ENCODE results near the gene SLC25A44. TPM values are rescaled to one million over a fixed set of nuclear protein-coding genes. Genes with fewer than 3 reads are reported as not detected.

Gene SLC25A44
- total RNA-seq, 1 experiment from 2014 or later = 11.8 TPM

GRCh38 chr1:156247460-156248322 is 53.8 kb downstream of the SLC25A44 start, which contains the start of gene PAQR6:
Gene PAQR6, minus strand, starts transcription at chr1:156248056. Its CDS starts 1,325 bp downstream, at chr1:156246731.
- in situ Hi-C loops (cut with HindIII; ENCODE audit: low pct_unique_long_range_greater_than_20kb, low sequenced_read_pairs) = no loop called here
- no peak for DNase-seq (ENCODE audit: low read depth)

GRCh38 chr1:156248323-156248683 is 54.4 kb downstream of the SLC25A44 start:
- no peak for DNase-seq (ENCODE audit: low read depth)
- in situ Hi-C loops (cut with HindIII; ENCODE audit: low pct_unique_long_range_greater_than_20kb, low sequenced_read_pairs) = no loop called here

- in situ Hi-C loops (cut with HindIII; ENCODE audit: low pct_unique_long_range_greater_than_20kb, low sequenced_read_pairs) = no loop called here
- DNase-seq (ENCODE audit: low read depth) = no peak
Measured at GRCh38 chr1:156249593-156249992, 55.7 kb downstream of the SLC25A44 start.

GRCh38 chr1:156251527-156251926 is 57.6 kb downstream of the SLC25A44 start:
- no peak for DNase-seq (ENCODE audit: low read depth)
- in situ Hi-C loops (cut with HindIII; ENCODE audit: low pct_unique_long_range_greater_than_20kb, low sequenced_read_pairs) = no loop called here

- no peak for DNase-seq (ENCODE audit: low read depth)
- in situ Hi-C loops (cut with HindIII; ENCODE audit: low pct_unique_long_range_greater_than_20kb, low sequenced_read_pairs) = no loop called here
Measured at GRCh38 chr1:156253634-156254033, 59.7 kb downstream of the SLC25A44 start.

GRCh38 chr1:156257711-156258110 is 63.8 kb downstream of the SLC25A44 start:
- no peak for DNase-seq (ENCODE audit: low read depth)
- in situ Hi-C loops (cut with HindIII; ENCODE audit: low pct_unique_long_range_greater_than_20kb, low sequenced_read_pairs) = no loop called here

GRCh38 chr1:156258859-156259258 is 65.0 kb downstream of the SLC25A44 start:
- in situ Hi-C loops (cut with HindIII; ENCODE audit: low pct_unique_long_range_greater_than_20kb, low sequenced_read_pairs) = no loop called here
- DNase-seq (ENCODE audit: low read depth) = no peak

GRCh38 chr1:156259805-156260204 is 65.9 kb downstream of the SLC25A44 start:
- in situ Hi-C loops (cut with HindIII; ENCODE audit: low pct_unique_long_range_greater_than_20kb, low sequenced_read_pairs) = no loop called here
- DNase-seq (ENCODE audit: low read depth) = no peak

- in situ Hi-C loops (cut with HindIII; ENCODE audit: low pct_unique_long_range_greater_than_20kb, low sequenced_read_pairs) = no loop called here
- no peak for DNase-seq (ENCODE audit: low read depth)
Measured at GRCh38 chr1:156260896-156261295, 67.0 kb downstream of the SLC25A44 start.

Other genes starting within 250 kb of the SLC25A44 start
- 58.1 and 63.9 TPM in 2 replicates for gene ARHGEF2, start 215.6 kb upstream of the SLC25A44 start, total RNA-seq (2014; rRNA removed; shearing (Covaris generic); ENCODE audit: low replicate concordance)
- 305 and 404 TPM in 2 replicates for gene SSR2, start 173.2 kb upstream of the SLC25A44 start, total RNA-seq (2014; rRNA removed; shearing (Covaris generic); ENCODE audit: low replicate concordance)
- gene UBQLN4, start 140.3 kb upstream of the SLC25A44 start, total RNA-seq (2014; rRNA removed; shearing (Covaris generic); ENCODE audit: low replicate concordance) = 12.4 and 36.6 TPM in 2 replicates
- 14.3 and 28.3 TPM in 2 replicates for gene LAMTOR2, start 139.3 kb upstream of the SLC25A44 start, total RNA-seq (2014; rRNA removed; shearing (Covaris generic); ENCODE audit: low replicate concordance)
- gene RAB25, start 132.9 kb upstream of the SLC25A44 start, total RNA-seq (2014; rRNA removed; shearing (Covaris generic); ENCODE audit: low replicate concordance) = not detected in 2 replicates
- 0.64 and 2.0 TPM in 2 replicates for gene MEX3A, start 111.6 kb upstream of the SLC25A44 start, total RNA-seq (2014; rRNA removed; shearing (Covaris generic); ENCODE audit: low replicate concordance)
- gene LMNA, start 79.4 kb upstream of the SLC25A44 start, total RNA-seq (2014; rRNA removed; shearing (Covaris generic); ENCODE audit: low replicate concordance) = 652 and 715 TPM in 2 replicates
- gene SEMA4A, start 40.5 kb upstream of the SLC25A44 start, total RNA-seq (2014; rRNA removed; shearing (Covaris generic); ENCODE audit: low replicate concordance) = 1.9 and 2.0 TPM in 2 replicates
- 81.6 and 115 TPM in 2 replicates for gene PMF1, start 18.9 kb downstream of the SLC25A44 start, total RNA-seq (2014; rRNA removed; shearing (Covaris generic); ENCODE audit: low replicate concordance)
- not detected in 2 replicates for gene BGLAP, start 48.1 kb downstream of the SLC25A44 start, total RNA-seq (2014; rRNA removed; shearing (Covaris generic); ENCODE audit: low replicate concordance)
- not detected in 2 replicates for gene PAQR6, start 54.0 kb downstream of the SLC25A44 start, total RNA-seq (2014; rRNA removed; shearing (Covaris generic); ENCODE audit: low replicate concordance)
- gene SMG5, start 88.7 kb downstream of the SLC25A44 start, total RNA-seq (2014; rRNA removed; shearing (Covaris generic); ENCODE audit: low replicate concordance) = 52.9 and 53.1 TPM in 2 replicates
- 1.4 and 2.5 TPM in 2 replicates for gene TMEM79, start 90.2 kb downstream of the SLC25A44 start, total RNA-seq (2014; rRNA removed; shearing (Covaris generic); ENCODE audit: low replicate concordance)
- 79.0 and 119 TPM in 2 replicates for gene GLMP, start 101.6 kb downstream of the SLC25A44 start, total RNA-seq (2014; rRNA removed; shearing (Covaris generic); ENCODE audit: low replicate concordance)
- not detected in 2 replicates for gene VHLL, start 105.2 kb downstream of the SLC25A44 start, total RNA-seq (2014; rRNA removed; shearing (Covaris generic); ENCODE audit: low replicate concordance)
- gene CCT3, start 144.2 kb downstream of the SLC25A44 start, total RNA-seq (2014; rRNA removed; shearing (Covaris generic); ENCODE audit: low replicate concordance) = 691 and 710 TPM in 2 replicates
- gene TSACC, start 144.4 kb downstream of the SLC25A44 start, total RNA-seq (2014; rRNA removed; shearing (Covaris generic); ENCODE audit: low replicate concordance) = 14.3 TPM in 1 of 2 replicates, not detected in the other
- not detected in 2 replicates for gene RHBG, start 175.1 kb downstream of the SLC25A44 start, total RNA-seq (2014; rRNA removed; shearing (Covaris generic); ENCODE audit: low replicate concordance)